K562 (cell line): ENCODE measurements around the gene DOCK4. TPM values are rescaled to one million over a fixed set of nuclear protein-coding genes. Genes with fewer than 3 reads are reported as not detected.

Experiments
- ATAC-seq: fragments of 200-7000 bp; cut with Tn5 transposase; 3 replicates; pipeline ENCODE4 v1.9.1; 2020; ENCODE audit warnings: moderate library complexity
- BruUV-seq: library from RNA; stranded (reverse); fragments of 400-500 nt; replicated peaks from 2 replicates; lab custom pipeline; 2021; lab: Mats Ljungman, UMichigan
- CTCF ChIA-PET: fragments of 300-600 bp; formaldehyde crosslinking; extraction: SDS; loops from one replicate; lab custom pipeline; 2021; ENCODE audit warnings: low intra/inter-chr PET ratio; lab: Yijun Ruan, JAX
- POLR2A ChIA-PET: fragments of 300-600, 350-650 bp; sonication (Branson Sonifier 250); formaldehyde crosslinking; extraction: SDS; loops from one replicate; lab custom pipeline; 2021; ENCODE audit warnings: antibody characterized with exemption, inconsistent platforms; lab: Yijun Ruan, JAX
- DNase-seq, 4 experiments: peaks; one replicate each; pipeline versions ENCODE4 v3.0.0 to v3.0.0-alpha.2; 2011 to 2018; ENCODE audit warnings: low spot score in 3 of 4, mixed read lengths in 3 of 4; ENCODE audit errors: extremely low read depth in 1 of 4
- FAIRE-seq: peaks from 2 replicates; lab custom pipeline; 2011; peaks lifted over from hg19 to GRCh38; lab: Jason Lieb, UNC
- H2AFZ ChIP-seq: 2 replicates; pipeline ENCODE4 v1.6.0; 2011; ENCODE audit warnings: low read depth, low read length, control low read depth, inconsistent platforms
- H3K27ac ChIP-seq: fragments of 200-600 bp; 3 replicates; pipeline ENCODE4 v1.8.0; 2011; ENCODE audit warnings: low read depth, mild to moderate bottlenecking, control low read depth, inconsistent platforms, low read length, moderate library complexity, mixed read lengths; ENCODE audit errors: extremely low read depth
- H3K27me3 ChIP-seq, 2 experiments: fragments of 300-600 bp in 1 of 2; 2 replicates in 1 of 2; 3 replicates in 1 of 2; pipeline versions ENCODE4 v1.6.0 to v1.8.0; 2011; ENCODE audit warnings: inconsistent platforms in 2 of 2, low read length in 2 of 2, mild to moderate bottlenecking in 1 of 2, mixed read lengths in 1 of 2, moderate library complexity in 1 of 2; ENCODE audit not compliant: control insufficient read depth in 2 of 2, insufficient read depth in 2 of 2
- H3K36me3 ChIP-seq: fragments of 300-600 bp; 3 replicates; pipeline ENCODE4 v1.8.0; 2011; ENCODE audit warnings: mild to moderate bottlenecking, low read length, inconsistent platforms; ENCODE audit not compliant: control insufficient read depth, insufficient read depth
- H3K4me1 ChIP-seq, 2 experiments: fragments of 200-600 bp in 1 of 2; replicated peaks in 1 of 2; 2 replicates in 1 of 2; 3 replicates in 1 of 2; pipeline versions ENCODE4 v1.5.1 to v1.8.0; 2011; ENCODE audit warnings: inconsistent platforms in 2 of 2, low read length in 2 of 2, mild to moderate bottlenecking in 1 of 2, mixed read lengths in 1 of 2, moderate library complexity in 1 of 2; ENCODE audit not compliant: control insufficient read depth in 2 of 2, insufficient read depth in 2 of 2
- H3K4me2 ChIP-seq: 2 replicates; pipeline ENCODE4 v1.6.1; 2011; ENCODE audit warnings: low read length, control low read depth, inconsistent platforms, mixed read lengths; ENCODE audit not compliant: insufficient read depth
- H3K4me3 ChIP-seq: fragments of 200-600 bp; sonication (generic), shearing (Covaris generic); 2 replicates; pipeline ENCODE4 v1.5.1; 2016; ENCODE audit warnings: control low read depth, inconsistent platforms
- H3K79me2 ChIP-seq: fragments of 200-600 bp; 3 replicates; pipeline ENCODE4 v1.8.0; 2011; ENCODE audit warnings: low read length, inconsistent platforms; ENCODE audit not compliant: control insufficient read depth, insufficient read depth
- H3K9ac ChIP-seq, 2 experiments: 2 replicates each; pipeline versions ENCODE4 v1.6.0 to v1.6.1; 2011; ENCODE audit warnings: low read depth in 2 of 2, low read length in 2 of 2, control low read depth in 1 of 2, inconsistent platforms in 1 of 2, mild to moderate bottlenecking in 1 of 2, mixed read lengths in 1 of 2; ENCODE audit not compliant: insufficient read depth in 1 of 2
- H3K9me1 ChIP-seq: one replicate; pipeline ENCODE4 v1.6.0; 2011; ENCODE audit warnings: inconsistent platforms, mild to moderate bottlenecking, low read length, moderate library complexity; ENCODE audit not compliant: control insufficient read depth, insufficient read depth
- H3K9me3 ChIP-seq: replicated peaks from 2 replicates; pipeline ENCODE4 v1.5.1; 2011; ENCODE audit warnings: low read depth, low read length, inconsistent platforms; ENCODE audit not compliant: control insufficient read depth, insufficient read depth
- H4K20me1 ChIP-seq: replicated peaks from 2 replicates; pipeline ENCODE4 v1.6.1; 2011; ENCODE audit warnings: low read length, inconsistent platforms, mixed read lengths; ENCODE audit not compliant: control insufficient read depth, insufficient read depth
- CHCHD3 ChIP-seq: fragments of 250-450 bp; sonication (Bioruptor Pico); IDR thresholded peaks from 2 replicates; pipeline ENCODE4 v2.1.2; 2022; ENCODE audit warnings: mild to moderate bottlenecking
- HDAC1 ChIP-seq, 2 experiments: fragments of 450-650 bp; IDR thresholded peaks; 2 replicates each; pipeline ENCODE4 v1.6.1; 2016 to 2017; ENCODE audit warnings: inconsistent platforms in 1 of 2, mild to moderate bottlenecking in 1 of 2, moderate library complexity in 1 of 2
- PREB ChIP-seq: sonication (generic); formaldehyde crosslinking; IDR thresholded peaks from 2 replicates; pipeline ENCODE4 v1.8.1; 2023; ENCODE audit warnings: mild to moderate bottlenecking, missing genetic modification reagents
- SMAD3 ChIP-seq: fragments of 450-650 bp; formaldehyde crosslinking; conservative IDR thresholded peaks from 2 replicates; pipeline ENCODE4 v1.4.0; 2020; ENCODE audit warnings: mild to moderate bottlenecking
- ZBTB7A ChIP-seq: IDR thresholded peaks from 2 replicates; pipeline ENCODE4 v1.6.1; 2011; ENCODE audit warnings: low read depth, mild to moderate bottlenecking, low read length, moderate library complexity, borderline replicate concordance; ENCODE audit not compliant: control insufficient read depth
- WGBS: fragments of 100-300 bp; shearing (Covaris generic); methylation state at CpG from one replicate; pipeline ENCODE4 v1.1.6; 2016; ENCODE audit warnings: low coverage, mixed read lengths; ENCODE audit not compliant: insufficient coverage; ENCODE audit errors: missing lambda C conversion rate; 5-methylcytosine and 5-hydroxymethylcytosine counted together
- in situ Hi-C: fragments of 300-500 bp; cut with MboI; formaldehyde crosslinking; loops from 4 replicates; pipeline ENCODE4 v1.15.0; 2018; ENCODE audit warnings: inconsistent platforms, mixed read lengths
- intact Hi-C: fragments of 100-400 bp; cut with micrococcal nuclease; formaldehyde crosslinking; loops from 2 replicates; pipeline ENCODE4 v1.14.2; 2022
- polyA plus RNA-seq, 8 experiments: library from polyadenylated mRNA; depleted of rRNA in 4 of 8; stranded (reverse) in 5 of 8; unstranded in 3 of 8; fragments of >200 nt; fragmentation: Nextera tagmentation in 2 of 8; fragmentation: Illumina TruSeq in 1 of 8; extraction: Ambion mirVana in 2 of 8; extraction: Trizol in 1 of 8; gene quantifications; 2 replicates each; pipeline versions ENCODE4 v1.2.1 to v1.2.3, GENCODE V29; 2011 to 2014; ENCODE audit warnings: inconsistent platforms in 1 of 8, missing spikeins in 1 of 8
- total RNA-seq, 7 experiments: library from RNA; depleted of rRNA in 6 of 7; stranded (reverse); fragments of >200 nt in 6 of 7; fragmentation: Illumina TruSeq in 2 of 7; extraction: Trizol in 2 of 7; gene quantifications; 2 replicates each; pipeline versions ENCODE4 v1.2.1 to v1.2.3, GENCODE V29; 2011 to 2021; ENCODE audit warnings: low replicate concordance in 1 of 7
- TF ChIP-seq, protein P1 (sequence below), 2 experiments: fragments of 450-650 bp in 1 of 2; sonication (generic) in 1 of 2; formaldehyde crosslinking in 1 of 2; IDR thresholded peaks in 1 of 2; conservative IDR thresholded peaks in 1 of 2; 2 replicates each; pipeline versions ENCODE4 v1.6.1 to v1.8.1; 2016 to 2023; ENCODE audit warnings: mild to moderate bottlenecking in 2 of 2, moderate library complexity in 2 of 2, inconsistent platforms in 1 of 2, missing genetic modification reagents in 1 of 2

Gene DOCK4
- total and polyA plus RNA-seq, 9 of the 15 experiments (the other 6 are each of a cell fraction or from before 2014, with no cell fraction given) = 0.42 to 5.7 (median 2.3) TPM

DNA sequence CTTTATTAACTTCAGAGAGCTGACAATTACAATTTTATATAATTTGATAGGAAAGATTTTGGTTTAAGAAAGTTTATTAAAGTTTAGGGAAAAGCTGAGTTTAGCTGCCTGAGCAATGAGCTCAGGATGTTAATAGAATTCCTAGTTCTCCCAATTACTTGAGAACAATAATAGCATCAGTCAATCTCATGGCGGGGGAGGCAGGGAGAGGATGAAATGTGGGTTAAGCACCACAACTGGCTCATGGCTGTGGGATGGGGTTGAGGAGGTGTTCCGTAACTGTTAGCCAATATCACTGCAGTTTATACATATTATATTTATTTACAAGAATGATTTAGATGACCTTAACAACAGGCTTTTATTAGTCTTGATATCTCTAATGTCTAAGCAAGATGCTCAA, 377.0 kb downstream of the DOCK4 start (continued):
- TF ChIP-seq PREB (CRISPR knock-in tag) = no peak
- TF ChIP-seq, protein P1, sequence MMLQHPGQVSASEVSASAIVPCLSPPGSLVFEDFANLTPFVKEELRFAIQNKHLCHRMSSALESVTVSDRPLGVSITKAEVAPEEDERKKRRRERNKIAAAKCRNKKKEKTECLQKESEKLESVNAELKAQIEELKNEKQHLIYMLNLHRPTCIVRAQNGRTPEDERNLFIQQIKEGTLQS (IDR thresholded peaks at IDR 0.05) = no peak
- TF ChIP-seq, protein P1 (CRISPR knock-in tag; conservative IDR thresholded peaks at IDR 0.05) = no peak

GRCh38 chr7:111827863-111828504, 378.2 kb downstream of the DOCK4 start:
- Histone ChIP-seq H3K4me2 (no peak overlapping the region), H4K20me1 (no peaks in the 10 kb centered on the region), H3K4me3 (no peak overlapping the region), H3K27ac (no peak overlapping the region), H2AFZ (no peak overlapping the region), H3K9me1 (no peaks in the 10 kb centered on the region), H3K9ac (no peak overlapping the region), H3K79me2 (no peaks in the 10 kb centered on the region), H3K4me1 (no peaks in the 10 kb centered on the region), H3K36me3 (no peaks in the 10 kb centered on the region), H3K9me3 (no peaks in the 10 kb centered on the region), H3K27me3 (no peaks in the 10 kb centered on the region)
- FAIRE-seq (no peak), DNase-seq (no peak), ATAC-seq (no peak)
- no TSS peak for BruUV-seq
- ChIA-PET POLR2A (no interaction called here), CTCF (no interaction called here)
- in situ Hi-C loops = no loop called here
- intact Hi-C loops = no loop called here
- TF ChIP-seq HDAC1 (IDR thresholded peaks at IDR 0.05) (no peak), CHCHD3 (no peak), SMAD3 (CRISPR knock-in tag) (no peak), ZBTB7A (no peak)
- WGBS = 0% methylated on average over 1 of the region's 1 CpG
